Astrocyte of the spinal cord (primary cell): ENCODE results near the gene FOXN1.
"Not testable (repeated sequence)": the region's sequence is repeated elsewhere in the genome, so short reads cannot be mapped to it uniquely, and the experiment has no call there.

Experiments
- DNase-seq: peaks from one replicate; pipeline ENCODE4 v3.0.0; 2011; ENCODE audit warnings: low read depth, low spot score
- H3K4me3 ChIP-seq: 2 replicates; pipeline ENCODE4 v1.5.1; 2011; ENCODE audit warnings: low read depth, mild to moderate bottlenecking, low read length, moderate library complexity
- in situ Hi-C: cut with HindIII; loops from 2 replicates; pipeline ENCODE4 v1.10.0; 2017; ENCODE audit warnings: low sequenced_read_pairs
- TF ChIP-seq, protein P1 (sequence below): IDR thresholded peaks from 2 replicates; pipeline ENCODE4 v1.5.1; 2012; ENCODE audit warnings: low read depth, mild to moderate bottlenecking, low read length, inconsistent platforms

The FOXN1 gene

DNA sequence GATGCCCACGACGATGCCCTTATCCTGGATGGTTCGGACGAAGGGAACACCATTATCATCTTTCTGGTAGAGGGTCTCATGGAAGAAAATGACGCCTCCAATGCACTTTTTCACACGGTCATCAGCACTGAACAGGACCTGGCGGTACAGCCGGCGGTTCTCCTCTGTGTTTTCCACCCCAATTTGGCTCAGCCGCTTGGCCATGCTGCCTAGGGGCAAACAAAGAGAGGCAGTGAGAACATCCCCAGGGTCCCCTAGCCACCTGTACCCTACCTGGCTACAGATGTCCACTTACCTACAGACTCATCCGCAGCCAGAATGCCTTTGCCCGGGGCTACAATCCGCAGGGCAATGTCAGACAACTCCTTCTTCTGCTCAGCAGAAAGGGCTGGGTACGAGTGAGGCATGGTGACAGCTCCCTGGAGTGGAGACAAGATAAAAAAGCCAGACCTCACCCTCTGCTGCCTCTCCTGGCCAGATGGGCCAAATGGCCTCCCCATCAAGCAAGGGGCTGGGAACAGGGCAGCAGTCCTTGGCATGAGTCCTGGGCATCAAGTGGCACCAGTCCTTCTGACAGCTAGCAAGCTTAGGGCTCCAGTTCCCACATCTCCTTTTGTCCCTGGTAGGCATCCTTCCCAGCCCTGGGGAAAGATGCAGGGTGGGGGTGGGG is 69.1 kb downstream of the FOXN1 start:
- TF ChIP-seq, protein P1, sequence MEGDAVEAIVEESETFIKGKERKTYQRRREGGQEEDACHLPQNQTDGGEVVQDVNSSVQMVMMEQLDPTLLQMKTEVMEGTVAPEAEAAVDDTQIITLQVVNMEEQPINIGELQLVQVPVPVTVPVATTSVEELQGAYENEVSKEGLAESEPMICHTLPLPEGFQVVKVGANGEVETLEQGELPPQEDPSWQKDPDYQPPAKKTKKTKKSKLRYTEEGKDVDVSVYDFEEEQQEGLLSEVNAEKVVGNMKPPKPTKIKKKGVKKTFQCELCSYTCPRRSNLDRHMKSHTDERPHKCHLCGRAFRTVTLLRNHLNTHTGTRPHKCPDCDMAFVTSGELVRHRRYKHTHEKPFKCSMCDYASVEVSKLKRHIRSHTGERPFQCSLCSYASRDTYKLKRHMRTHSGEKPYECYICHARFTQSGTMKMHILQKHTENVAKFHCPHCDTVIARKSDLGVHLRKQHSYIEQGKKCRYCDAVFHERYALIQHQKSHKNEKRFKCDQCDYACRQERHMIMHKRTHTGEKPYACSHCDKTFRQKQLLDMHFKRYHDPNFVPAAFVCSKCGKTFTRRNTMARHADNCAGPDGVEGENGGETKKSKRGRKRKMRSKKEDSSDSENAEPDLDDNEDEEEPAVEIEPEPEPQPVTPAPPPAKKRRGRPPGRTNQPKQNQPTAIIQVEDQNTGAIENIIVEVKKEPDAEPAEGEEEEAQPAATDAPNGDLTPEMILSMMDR: peak; percentile 2
- in situ Hi-C loops: no loop called here
- no peak overlapping the region for H3K4me3 ChIP-seq
- DNase-seq: no peak

DNA sequence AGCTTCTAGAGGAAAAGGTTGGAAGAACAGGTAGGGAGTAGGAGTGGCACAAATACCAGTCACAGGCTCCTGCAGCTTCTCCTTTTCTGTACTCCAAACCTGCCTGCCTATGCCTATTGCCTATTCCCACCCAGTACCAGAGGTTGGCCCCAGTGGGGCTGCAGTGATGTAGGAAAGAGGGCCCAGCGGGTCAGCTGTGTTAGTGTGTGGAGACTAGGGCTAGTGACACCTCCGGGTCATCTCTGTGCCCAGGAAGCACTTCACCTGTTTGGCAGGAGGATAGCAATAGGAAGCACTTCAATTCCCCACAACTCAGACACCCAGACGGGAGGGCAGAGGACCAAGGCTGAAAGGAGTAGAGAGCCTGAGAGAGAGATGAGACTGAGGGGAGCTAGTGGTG is 69.9 kb downstream of the FOXN1 start:
- H3K4me3 ChIP-seq, in situ Hi-C loops, DNase-seq: not testable (repeated sequence)

DNA sequence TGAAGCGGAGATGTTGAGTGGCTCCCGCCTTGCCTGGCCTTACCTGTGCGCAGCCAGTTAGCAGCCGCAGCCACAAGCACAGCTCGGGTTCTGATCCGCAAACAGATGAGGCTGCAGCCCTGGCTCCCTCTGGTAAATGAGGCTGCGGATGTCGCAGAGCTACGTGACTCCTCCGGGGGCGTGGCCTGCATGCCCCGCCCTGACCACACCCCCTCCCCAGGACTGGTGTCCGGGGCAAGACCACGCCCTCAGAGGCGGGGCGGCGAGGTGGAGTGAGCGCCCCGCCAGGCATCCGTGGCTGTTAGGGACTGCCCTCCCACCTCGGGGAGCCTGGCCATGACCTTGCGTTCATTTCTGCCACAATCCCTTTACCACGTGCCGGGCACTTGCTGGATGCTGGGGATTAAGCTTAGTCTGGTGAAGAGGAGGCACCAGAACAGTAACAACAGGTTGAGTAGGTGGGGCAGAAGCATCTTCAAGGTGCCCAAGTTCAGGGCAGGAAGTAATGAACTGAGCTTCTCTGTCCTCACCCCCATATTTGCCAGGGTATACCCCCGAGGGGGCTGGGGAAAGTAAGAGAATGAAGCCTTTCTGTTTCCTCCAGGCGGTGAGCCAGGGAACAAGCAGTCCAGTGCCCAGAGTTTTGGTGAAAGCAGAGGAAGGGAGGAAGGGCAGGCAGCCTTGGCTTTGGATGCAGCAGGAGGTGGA is 70.8 kb downstream of the FOXN1 start, which contains the start of gene ALDOC:
TSS of gene ALDOC (minus strand) at position 138 of the 708 bp plus-strand sequence. CDS start 1,363 bp downstream, outside the sequence.
- peak; percentile 91 for DNase-seq
- H3K4me3 ChIP-seq: peak within 1 kb of the TSS; percentile 31
- in situ Hi-C loops: no loop called here
- TF ChIP-seq, protein P1: no peak

DNA sequence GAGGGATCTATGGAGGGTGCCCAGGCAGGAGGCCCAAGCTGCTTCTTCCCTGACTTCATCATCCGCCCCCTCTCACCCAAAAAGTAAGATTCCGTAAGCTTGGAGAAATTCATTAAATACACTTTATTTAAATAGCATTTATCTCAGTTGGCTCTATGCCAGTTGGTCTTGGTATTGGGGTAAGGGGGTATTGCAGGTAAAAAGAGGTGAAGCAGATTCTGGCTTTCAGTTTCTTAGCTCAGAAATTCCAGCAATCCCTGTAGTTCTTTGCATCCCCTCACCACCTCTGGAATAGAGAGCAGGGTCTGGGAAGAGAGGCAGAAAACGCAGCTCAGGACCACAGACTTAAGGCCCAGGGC is 71.3 kb downstream of the FOXN1 start:
- no peak overlapping the region for H3K4me3 ChIP-seq
- in situ Hi-C loops: no loop called here
- no peak for DNase-seq
- TF ChIP-seq, protein P1: no peak

DNA sequence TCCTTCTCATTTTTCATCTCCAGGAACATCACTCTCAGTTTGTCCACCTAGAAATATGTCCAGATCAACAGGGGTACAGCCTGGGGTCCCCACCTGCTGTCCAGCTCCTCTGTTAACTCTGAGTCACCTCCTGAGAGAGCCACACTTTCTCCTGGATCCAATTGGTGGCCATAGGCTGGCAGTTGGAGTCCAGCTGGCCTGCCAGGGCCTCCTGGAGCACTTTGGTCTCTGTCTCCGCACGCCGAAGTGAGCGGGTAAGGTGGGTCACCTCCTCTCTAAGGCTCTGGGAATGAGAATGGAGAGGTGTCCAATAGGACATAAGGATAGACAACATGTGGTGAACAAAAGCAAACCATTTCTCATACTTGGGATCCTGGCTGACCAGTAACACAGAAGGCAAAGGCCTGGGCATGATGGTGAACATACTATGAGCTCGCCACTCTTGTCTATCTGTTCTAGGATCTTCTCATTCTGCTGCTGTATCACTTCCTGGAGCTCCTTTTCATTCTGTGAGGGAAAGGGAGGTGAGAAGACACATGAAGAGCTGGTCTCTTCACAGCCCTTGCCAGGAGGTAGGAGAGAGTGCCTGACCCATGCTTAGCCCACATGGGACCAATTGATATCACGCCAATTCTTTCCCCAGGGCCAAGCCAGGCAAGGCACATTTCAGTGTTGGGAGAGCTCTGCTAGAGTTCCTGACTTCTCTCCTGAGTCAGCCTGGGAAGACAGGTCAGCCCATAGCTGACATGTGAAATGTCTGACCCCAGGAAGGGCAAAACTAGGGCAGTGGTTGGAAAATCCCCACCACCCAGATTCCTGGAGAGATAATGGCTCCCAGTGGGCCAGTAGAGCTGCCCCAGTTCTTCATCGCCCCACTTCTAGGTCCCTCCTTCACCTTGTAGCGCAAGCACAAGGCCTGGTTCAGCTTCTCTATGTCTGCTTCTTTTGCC is 72.4 kb downstream of the FOXN1 start:
- in situ Hi-C loops: no loop called here
- TF ChIP-seq, protein P1: no peak
- DNase-seq: no peak
- no peak overlapping the region for H3K4me3 ChIP-seq

DNA sequence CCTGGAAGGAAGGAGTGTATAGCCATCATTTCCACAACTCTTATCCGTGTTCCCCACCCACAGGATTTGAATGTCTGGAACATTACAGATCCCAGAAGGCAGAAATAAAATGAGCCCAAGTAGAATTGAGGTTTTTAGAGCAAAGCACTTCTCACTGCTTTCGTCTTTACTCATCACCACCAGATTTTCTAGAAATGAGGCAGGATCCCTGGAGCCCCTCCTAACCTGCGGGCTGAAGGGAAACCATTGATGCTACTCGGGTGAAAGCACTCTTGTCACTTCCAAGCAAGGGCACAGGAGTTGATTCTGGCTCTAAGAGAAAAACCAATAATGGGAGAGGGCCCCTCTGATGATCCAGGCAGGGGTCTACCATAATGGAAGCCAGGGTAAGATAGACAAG is 73.4 kb downstream of the FOXN1 start:
- DNase-seq: no peak
- in situ Hi-C loops: no loop called here
- H3K4me3 ChIP-seq: no peak overlapping the region
- TF ChIP-seq, protein P1: no peak
